K562 (cell line): ENCODE measurements around the gene CCDC187. TPM values are rescaled to one million over a fixed set of nuclear protein-coding genes. Genes with fewer than 3 reads are reported as not detected.

ENCODE experiments used
- BRD9 ChIP-seq: fragments of 450-650 bp; IDR thresholded peaks from 2 replicates; pipeline ENCODE4 v1.6.1; 2018; ENCODE audit warnings: low read depth; ENCODE audit not compliant: partially characterized antibody
- CBX1 ChIP-seq: sonication (generic); IDR thresholded peaks from 2 replicates; pipeline ENCODE4 v1.6.1; 2016; ENCODE audit warnings: antibody characterized with exemption, low read depth, mild to moderate bottlenecking
- ELF4 ChIP-seq: fragments of 450-650 bp; formaldehyde crosslinking; IDR thresholded peaks from 2 replicates; pipeline ENCODE4 v1.4.0; 2022; ENCODE audit warnings: missing genetic modification characterization
- ETV6 ChIP-seq, 3 experiments: fragments of 150-350 bp in 1 of 3; sonication (generic) in 1 of 3; formaldehyde crosslinking in 1 of 3; IDR thresholded peaks; 2 replicates each; pipeline versions ENCODE4 v1.6.1 to v1.8.0; 2014 to 2022; ENCODE audit warnings: borderline replicate concordance in 2 of 3, low read depth in 2 of 3, antibody characterized with exemption in 1 of 3, low read length in 1 of 3, mild to moderate bottlenecking in 1 of 3, missing genetic modification reagents in 1 of 3
- GTF2A2 ChIP-seq: IDR thresholded peaks from 2 replicates; pipeline ENCODE4 v1.6.1; 2016; ENCODE audit warnings: mild to moderate bottlenecking, missing genetic modification characterization, missing compliant biosample characterization
- HDAC1 ChIP-seq, 2 experiments: fragments of 450-650 bp; IDR thresholded peaks; 2 replicates each; pipeline ENCODE4 v1.6.1; 2016 to 2017; ENCODE audit warnings: inconsistent platforms in 1 of 2, mild to moderate bottlenecking in 1 of 2, moderate library complexity in 1 of 2
- LARP7 ChIP-seq: fragments of 450-650 bp; IDR thresholded peaks from 2 replicates; pipeline ENCODE4 v1.6.1; 2016
- MCM5 ChIP-seq: fragments of 450-650 bp; IDR thresholded peaks from 2 replicates; pipeline ENCODE4 v1.6.1; 2016; ENCODE audit warnings: low read depth
- MTA2 ChIP-seq: fragments of 450-650 bp; IDR thresholded peaks from 2 replicates; pipeline ENCODE4 v1.6.1; 2016; ENCODE audit warnings: low read depth
- NCOA2 ChIP-seq, 2 experiments: fragments of 450-650 bp; IDR thresholded peaks; 2 replicates each; pipeline ENCODE4 v1.6.1; 2018; ENCODE audit warnings: mild to moderate bottlenecking in 2 of 2, moderate library complexity in 1 of 2; ENCODE audit not compliant: partially characterized antibody in 2 of 2
- NCOA4 ChIP-seq: fragments of 450-650 bp; IDR thresholded peaks from 2 replicates; pipeline ENCODE4 v1.6.1; 2018; ENCODE audit warnings: mild to moderate bottlenecking; ENCODE audit not compliant: partially characterized antibody
- NR2C1 ChIP-seq, 2 experiments: fragments of 450-650 bp; IDR thresholded peaks; 2 replicates each; pipeline ENCODE4 v1.6.1; 2017; ENCODE audit warnings: mild to moderate bottlenecking in 2 of 2, antibody characterized with exemption in 1 of 2, inconsistent platforms in 1 of 2, missing compliant biosample characterization in 1 of 2, missing genetic modification characterization in 1 of 2
- PHB2 ChIP-seq: fragments of 450-650 bp; IDR thresholded peaks from 2 replicates; pipeline ENCODE4 v1.6.1; 2017; ENCODE audit warnings: low read depth
- PML ChIP-seq: IDR thresholded peaks from 2 replicates; pipeline ENCODE4 v1.6.1; 2012; ENCODE audit warnings: low read length, inconsistent platforms
- POLR2AphosphoS5 ChIP-seq: IDR thresholded peaks from 2 replicates; pipeline ENCODE4 v1.6.1; 2011; ENCODE audit warnings: mild to moderate bottlenecking, low read depth, low read length, moderate library complexity; ENCODE audit not compliant: control insufficient read depth, insufficient read depth
- SMARCA5 ChIP-seq: fragments of 450-650 bp; IDR thresholded peaks from 2 replicates; pipeline ENCODE4 v1.6.1; 2016
- TGIF2 ChIP-seq: sonication (generic); formaldehyde crosslinking; IDR thresholded peaks from 2 replicates; pipeline ENCODE4 v1.8.1; 2022; ENCODE audit warnings: mild to moderate bottlenecking, missing genetic modification reagents, moderate library complexity
- ZNF696 ChIP-seq: fragments of 250-450 bp; sonication (Bioruptor Pico); conservative IDR thresholded peaks from 2 replicates; pipeline ENCODE4 v1.4.0; 2020; ENCODE audit warnings: mild to moderate bottlenecking, moderate library complexity
- polyA plus RNA-seq, 8 experiments: library from polyadenylated mRNA; depleted of rRNA in 4 of 8; stranded (reverse) in 5 of 8; unstranded in 3 of 8; fragments of >200 nt; fragmentation: Nextera tagmentation in 2 of 8; fragmentation: Illumina TruSeq in 1 of 8; extraction: Ambion mirVana in 2 of 8; extraction: Trizol in 1 of 8; gene quantifications; 2 replicates each; pipeline versions ENCODE4 v1.2.1 to v1.2.3, GENCODE V29; 2011 to 2014; ENCODE audit warnings: inconsistent platforms in 1 of 8, missing spikeins in 1 of 8
- total RNA-seq, 7 experiments: library from RNA; depleted of rRNA in 6 of 7; stranded (reverse); fragments of >200 nt in 6 of 7; fragmentation: Illumina TruSeq in 2 of 7; extraction: Trizol in 2 of 7; gene quantifications; 2 replicates each; pipeline versions ENCODE4 v1.2.1 to v1.2.3, GENCODE V29; 2011 to 2021; ENCODE audit warnings: low replicate concordance in 1 of 7
- TF ChIP-seq, protein P1 (sequence below): fragments of 450-650 bp; formaldehyde crosslinking; IDR thresholded peaks from 2 replicates; pipeline ENCODE4 v1.4.0; 2022; ENCODE audit warnings: missing genetic modification characterization
- TF ChIP-seq, protein P2 (sequence below): fragments of 450-650 bp; formaldehyde crosslinking; IDR thresholded peaks from 2 replicates; pipeline ENCODE4 v1.4.0; 2020; ENCODE audit warnings: mild to moderate bottlenecking, moderate library complexity
- TF ChIP-seq, protein P3 (sequence below): fragments of 250-450 bp; sonication (Bioruptor Pico); IDR thresholded peaks from 2 replicates; pipeline ENCODE4 v1.4.0; 2020; ENCODE audit warnings: mild to moderate bottlenecking, moderate library complexity, borderline replicate concordance
- TF ChIP-seq, protein P4 (sequence below): fragments of 450-650 bp; formaldehyde crosslinking; IDR thresholded peaks from 2 replicates; pipeline ENCODE4 v1.4.0; 2022; ENCODE audit warnings: missing genetic modification characterization

CCDC187 gene
- total and polyA plus RNA-seq, 9 of the 15 experiments (the other 6 are each of a cell fraction or from before 2014, with no cell fraction given) = not detected

DNA sequence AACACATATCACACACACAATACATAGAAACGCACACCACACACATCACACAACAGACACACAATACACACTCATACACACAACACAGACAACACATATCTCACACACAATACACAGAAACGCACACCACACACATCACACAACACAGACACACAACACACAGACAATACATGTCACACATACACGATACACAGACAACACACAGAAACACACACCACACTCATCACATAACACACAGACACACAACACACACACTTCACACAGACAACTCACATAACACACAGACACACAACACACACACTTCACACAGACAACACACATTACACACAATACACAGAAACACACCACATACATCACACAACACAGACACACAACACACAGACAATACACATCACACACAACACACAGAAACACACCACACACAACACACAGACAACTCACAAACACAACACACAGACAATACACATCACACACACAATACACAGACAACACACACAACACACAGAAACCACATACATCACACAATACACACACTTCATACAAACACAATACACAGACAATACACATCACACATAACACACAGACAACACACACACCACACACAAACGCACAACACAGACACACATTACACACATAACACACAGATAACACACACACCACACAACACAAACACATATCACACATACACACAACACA, 4.3 kb upstream of the CCDC187 start (continued):
- TF ChIP-seq CBX1 (peak; percentile 48), PML (no peak), POLR2AphosphoS5 (no peak), MCM5 (no peak), SMARCA5 (peak; percentile 75; the same call in 1 of the 2 replicates), ZNF696 (CRISPR knock-in tag) (no peak), NCOA4 (peak; percentile 19), MTA2 (0 out of 2 replicates have a peak, but pooled peaks have one; percentile 9), NR2C1 (IDR thresholded peaks at IDR 0.05) (peak; percentile 27; the same call in 1 of the 2 replicates), NR2C1 (tag; IDR thresholded peaks at IDR 0.05) (no peak), BRD9 (no peak), ETV6 (IDR thresholded peaks at IDR 0.05; ENCODE audit: borderline replicate concordance in 1 of 2, low read depth in 2 of 2, low read length in 1 of 2) (no peak), ETV6 (CRISPR knock-in tag; IDR thresholded peaks at IDR 0.05; ENCODE audit: borderline replicate concordance) (no peak), TGIF2 (CRISPR knock-in tag) (no peak), ELF4 (CRISPR knock-in tag) (peak; percentile 71), NCOA2 (IDR thresholded peaks at IDR 0.05; ENCODE audit: partially characterized antibody in 2 of 2) (no peak), LARP7 (peak; percentile 90), GTF2A2 (tag) (no peak), PHB2 (peak; percentile 60; the same call in 1 of the 2 replicates), HDAC1 (IDR thresholded peaks at IDR 0.05) (peak in 1 of 2 experiments; percentile 58; a peak in 1 of 4 replicates)
- TF ChIP-seq, protein P1, sequence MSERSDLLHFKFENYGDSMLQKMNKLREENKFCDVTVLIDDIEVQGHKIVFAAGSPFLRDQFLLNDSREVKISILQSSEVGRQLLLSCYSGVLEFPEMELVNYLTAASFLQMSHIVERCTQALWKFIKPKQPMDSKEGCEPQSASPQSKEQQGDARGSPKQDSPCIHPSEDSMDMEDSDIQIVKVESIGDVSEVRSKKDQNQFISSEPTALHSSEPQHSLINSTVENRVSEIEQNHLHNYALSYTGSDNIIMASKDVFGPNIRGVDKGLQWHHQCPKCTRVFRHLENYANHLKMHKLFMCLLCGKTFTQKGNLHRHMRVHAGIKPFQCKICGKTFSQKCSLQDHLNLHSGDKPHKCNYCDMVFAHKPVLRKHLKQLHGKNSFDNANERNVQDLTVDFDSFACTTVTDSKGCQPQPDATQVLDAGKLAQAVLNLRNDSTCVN = peak; percentile 80; the same call in 1 of the 2 replicates
- TF ChIP-seq, protein P2, sequence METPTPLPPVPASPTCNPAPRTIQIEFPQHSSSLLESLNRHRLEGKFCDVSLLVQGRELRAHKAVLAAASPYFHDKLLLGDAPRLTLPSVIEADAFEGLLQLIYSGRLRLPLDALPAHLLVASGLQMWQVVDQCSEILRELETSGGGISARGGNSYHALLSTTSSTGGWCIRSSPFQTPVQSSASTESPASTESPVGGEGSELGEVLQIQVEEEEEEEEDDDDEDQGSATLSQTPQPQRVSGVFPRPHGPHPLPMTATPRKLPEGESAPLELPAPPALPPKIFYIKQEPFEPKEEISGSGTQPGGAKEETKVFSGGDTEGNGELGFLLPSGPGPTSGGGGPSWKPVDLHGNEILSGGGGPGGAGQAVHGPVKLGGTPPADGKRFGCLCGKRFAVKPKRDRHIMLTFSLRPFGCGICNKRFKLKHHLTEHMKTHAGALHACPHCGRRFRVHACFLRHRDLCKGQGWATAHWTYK (CRISPR knock-in tag) = no peak
- TF ChIP-seq, protein P3, sequence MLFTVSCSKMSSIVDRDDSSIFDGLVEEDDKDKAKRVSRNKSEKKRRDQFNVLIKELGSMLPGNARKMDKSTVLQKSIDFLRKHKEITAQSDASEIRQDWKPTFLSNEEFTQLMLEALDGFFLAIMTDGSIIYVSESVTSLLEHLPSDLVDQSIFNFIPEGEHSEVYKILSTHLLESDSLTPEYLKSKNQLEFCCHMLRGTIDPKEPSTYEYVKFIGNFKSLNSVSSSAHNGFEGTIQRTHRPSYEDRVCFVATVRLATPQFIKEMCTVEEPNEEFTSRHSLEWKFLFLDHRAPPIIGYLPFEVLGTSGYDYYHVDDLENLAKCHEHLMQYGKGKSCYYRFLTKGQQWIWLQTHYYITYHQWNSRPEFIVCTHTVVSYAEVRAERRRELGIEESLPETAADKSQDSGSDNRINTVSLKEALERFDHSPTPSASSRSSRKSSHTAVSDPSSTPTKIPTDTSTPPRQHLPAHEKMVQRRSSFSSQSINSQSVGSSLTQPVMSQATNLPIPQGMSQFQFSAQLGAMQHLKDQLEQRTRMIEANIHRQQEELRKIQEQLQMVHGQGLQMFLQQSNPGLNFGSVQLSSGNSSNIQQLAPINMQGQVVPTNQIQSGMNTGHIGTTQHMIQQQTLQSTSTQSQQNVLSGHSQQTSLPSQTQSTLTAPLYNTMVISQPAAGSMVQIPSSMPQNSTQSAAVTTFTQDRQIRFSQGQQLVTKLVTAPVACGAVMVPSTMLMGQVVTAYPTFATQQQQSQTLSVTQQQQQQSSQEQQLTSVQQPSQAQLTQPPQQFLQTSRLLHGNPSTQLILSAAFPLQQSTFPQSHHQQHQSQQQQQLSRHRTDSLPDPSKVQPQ (CRISPR knock-in tag) = no peak
- TF ChIP-seq, protein P4, sequence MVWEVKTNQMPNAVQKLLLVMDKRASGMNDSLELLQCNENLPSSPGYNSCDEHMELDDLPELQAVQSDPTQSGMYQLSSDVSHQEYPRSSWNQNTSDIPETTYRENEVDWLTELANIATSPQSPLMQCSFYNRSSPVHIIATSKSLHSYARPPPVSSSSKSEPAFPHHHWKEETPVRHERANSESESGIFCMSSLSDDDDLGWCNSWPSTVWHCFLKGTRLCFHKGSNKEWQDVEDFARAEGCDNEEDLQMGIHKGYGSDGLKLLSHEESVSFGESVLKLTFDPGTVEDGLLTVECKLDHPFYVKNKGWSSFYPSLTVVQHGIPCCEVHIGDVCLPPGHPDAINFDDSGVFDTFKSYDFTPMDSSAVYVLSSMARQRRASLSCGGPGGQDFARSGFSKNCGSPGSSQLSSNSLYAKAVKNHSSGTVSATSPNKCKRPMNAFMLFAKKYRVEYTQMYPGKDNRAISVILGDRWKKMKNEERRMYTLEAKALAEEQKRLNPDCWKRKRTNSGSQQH (CRISPR knock-in tag) = peak; percentile 40; the same call in 1 of the 2 replicates
